Tibial nerve (tissue), 4 donors: Measurements from ENCODE around the gene NFATC1. TPM values are rescaled to one million over a fixed set of nuclear protein-coding genes. Genes with fewer than 3 reads are reported as not detected.
A peak's percentile ranks its signal among the peaks of the same experiment; 100 is the strongest.

Experiments
- DNase-seq, 2 donors: peaks; one replicate each; pipeline ENCODE4 v3.0.0-alpha.2; 2019; ENCODE audit warnings: low spot score in 2 of 2
- H3K27ac ChIP-seq, 4 donors: fragments of 200-600 bp; sonication (generic) in 3 of 4; one replicate each; pipeline ENCODE4 v1.5.1; 2017 to 2019; ENCODE audit warnings: mild to moderate bottlenecking in 1 of 4
- H3K27me3 ChIP-seq, 2 donors: fragments of 200-600 bp; sonication (generic) in 1 of 2; one replicate each; pipeline versions ENCODE4 v1.5.1 to v1.6.0; 2017 to 2019
- H3K36me3 ChIP-seq, 3 donors: fragments of 200-600 bp; sonication (generic); one replicate each; pipeline ENCODE4 v1.5.1; 2018 to 2019
- H3K4me1 ChIP-seq, 4 donors: fragments of 200-600 bp; sonication (generic) in 3 of 4; one replicate each; pipeline ENCODE4 v1.5.1; 2017 to 2019
- H3K4me3 ChIP-seq, 4 donors: fragments of 200-600 bp; sonication (generic) in 3 of 4; one replicate each; pipeline ENCODE4 v1.5.1; 2017 to 2019; ENCODE audit warnings: mild to moderate bottlenecking in 1 of 4, moderate library complexity in 1 of 4
- H3K9me3 ChIP-seq, 4 donors: fragments of 200-600 bp; sonication (generic) in 3 of 4; one replicate each; pipeline ENCODE4 v1.5.1; 2017 to 2019
- EP300 ChIP-seq, 2 donors: sonication (generic); formaldehyde crosslinking; IDR thresholded peaks; one replicate each; pipeline ENCODE4 v1.6.1; 2017; ENCODE audit warnings: antibody characterized with exemption in 2 of 2, mild to moderate bottlenecking in 1 of 2
- POLR2A ChIP-seq, 2 donors: fragments of 450-650 bp; IDR thresholded peaks; one replicate each; pipeline ENCODE4 v1.6.1; 2017; ENCODE audit warnings: antibody characterized with exemption in 2 of 2, mild to moderate bottlenecking in 2 of 2, moderate library complexity in 2 of 2
- WGBS, 2 donors: methylation state at CpG; one replicate each; pipeline ENCODE4 v1.1.5; 2018; 5-methylcytosine and 5-hydroxymethylcytosine counted together
- total RNA-seq, 4 donors: library from RNA; depleted of rRNA; stranded (reverse); fragments of >200 nt; gene quantifications; one replicate each; pipeline ENCODE4 v1.1.0, GENCODE V29; 2016
- TF ChIP-seq, protein P1 (sequence below), 5 experiments: fragments of 200-600 bp in 3 of 5; fragments of 450-650 bp in 2 of 5; sonication (generic) in 3 of 5; IDR thresholded peaks; one replicate each; pipeline ENCODE4 v1.5.1; 2016 to 2019; ENCODE audit warnings: antibody characterized with exemption in 5 of 5, mild to moderate bottlenecking in 3 of 5, moderate library complexity in 2 of 5

The NFATC1 gene
- total RNA-seq, 4 donors from 2014 or later = 33.7 to 48.6 (median 37.8) TPM

DNA sequence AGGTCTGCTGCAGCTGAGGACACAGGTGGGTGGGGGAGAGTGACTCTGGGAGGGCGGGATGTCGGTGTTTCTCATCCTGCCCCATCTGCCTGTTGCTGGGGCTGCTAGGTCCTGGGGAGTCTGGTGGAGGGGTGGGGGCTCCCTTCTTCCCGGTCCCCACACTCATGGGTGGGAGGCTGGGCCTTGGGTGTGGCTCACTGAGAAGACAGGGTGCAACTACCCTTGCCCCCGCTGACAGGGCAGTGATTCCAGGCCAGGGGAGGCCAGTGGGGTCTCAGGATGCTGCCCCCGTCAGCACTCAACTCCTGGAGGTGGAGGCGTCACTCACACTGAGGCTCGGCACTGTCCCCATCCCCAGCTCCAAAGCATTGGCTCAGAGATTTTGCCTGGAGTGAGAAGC lies 7.7 kb upstream of the NFATC1 start:
- H3K9me3 ChIP-seq = no peaks in the 10 kb centered on the region
- DNase-seq = no peak
- 76 to 79% methylated on average over 6 to 7 of the region's 7 CpGs for WGBS, 2 donors
- H3K36me3 ChIP-seq = no peaks in the 10 kb centered on the region
- no peak overlapping the region for H3K4me3 ChIP-seq
- peaks cover 0 to 28% (median 3%) of the 10 kb centered on the region in 4 donors for H3K4me1 ChIP-seq
- H3K27ac ChIP-seq = no peak overlapping the region
- H3K27me3 ChIP-seq = no peaks in the 10 kb centered on the region
- TF ChIP-seq EP300 (IDR thresholded peaks at IDR 0.05) = no peak
- no peak for TF ChIP-seq POLR2A (IDR thresholded peaks at IDR 0.05)
- TF ChIP-seq, protein P1, sequence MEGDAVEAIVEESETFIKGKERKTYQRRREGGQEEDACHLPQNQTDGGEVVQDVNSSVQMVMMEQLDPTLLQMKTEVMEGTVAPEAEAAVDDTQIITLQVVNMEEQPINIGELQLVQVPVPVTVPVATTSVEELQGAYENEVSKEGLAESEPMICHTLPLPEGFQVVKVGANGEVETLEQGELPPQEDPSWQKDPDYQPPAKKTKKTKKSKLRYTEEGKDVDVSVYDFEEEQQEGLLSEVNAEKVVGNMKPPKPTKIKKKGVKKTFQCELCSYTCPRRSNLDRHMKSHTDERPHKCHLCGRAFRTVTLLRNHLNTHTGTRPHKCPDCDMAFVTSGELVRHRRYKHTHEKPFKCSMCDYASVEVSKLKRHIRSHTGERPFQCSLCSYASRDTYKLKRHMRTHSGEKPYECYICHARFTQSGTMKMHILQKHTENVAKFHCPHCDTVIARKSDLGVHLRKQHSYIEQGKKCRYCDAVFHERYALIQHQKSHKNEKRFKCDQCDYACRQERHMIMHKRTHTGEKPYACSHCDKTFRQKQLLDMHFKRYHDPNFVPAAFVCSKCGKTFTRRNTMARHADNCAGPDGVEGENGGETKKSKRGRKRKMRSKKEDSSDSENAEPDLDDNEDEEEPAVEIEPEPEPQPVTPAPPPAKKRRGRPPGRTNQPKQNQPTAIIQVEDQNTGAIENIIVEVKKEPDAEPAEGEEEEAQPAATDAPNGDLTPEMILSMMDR (IDR thresholded peaks at IDR 0.05) = no peak

DNA sequence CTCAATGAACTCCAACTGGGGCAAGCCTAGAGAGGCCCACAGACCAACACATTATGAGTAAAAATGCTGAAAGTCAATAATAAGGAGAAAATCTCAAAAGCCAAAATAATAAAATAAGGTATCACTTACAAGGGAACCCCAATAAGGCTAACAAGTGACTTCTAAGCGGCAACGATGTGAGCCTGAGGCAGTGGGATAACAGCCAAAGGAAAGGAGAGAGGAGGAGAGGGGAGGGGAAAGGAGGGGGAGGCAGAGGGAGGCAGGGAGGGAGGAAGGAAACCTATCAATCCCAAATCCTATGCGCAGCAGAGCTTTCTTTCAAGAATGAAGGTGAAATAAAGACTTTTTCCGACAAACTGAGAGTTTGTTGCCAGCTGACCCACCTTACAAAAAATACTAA lies 6.0 kb upstream of the NFATC1 start:
- TF ChIP-seq, protein P1 (IDR thresholded peaks at IDR 0.05) = no peak
- no peak for TF ChIP-seq EP300 (IDR thresholded peaks at IDR 0.05)
- no peak for TF ChIP-seq POLR2A (IDR thresholded peaks at IDR 0.05)
- no peak for DNase-seq
- Histone ChIP-seq H3K4me3 (no peak overlapping the region), H3K36me3 (no peaks in the 10 kb centered on the region), H3K27me3 (no peaks in the 10 kb centered on the region), H3K27ac (no peak overlapping the region), H3K4me1 (peaks cover 0 to 36% (median 14%) of the 10 kb centered on the region in 4 donors), H3K9me3 (no peaks in the 10 kb centered on the region)
- WGBS, 2 donors = 17 to 18% methylated on average over 4 of the region's 4 CpGs

DNA sequence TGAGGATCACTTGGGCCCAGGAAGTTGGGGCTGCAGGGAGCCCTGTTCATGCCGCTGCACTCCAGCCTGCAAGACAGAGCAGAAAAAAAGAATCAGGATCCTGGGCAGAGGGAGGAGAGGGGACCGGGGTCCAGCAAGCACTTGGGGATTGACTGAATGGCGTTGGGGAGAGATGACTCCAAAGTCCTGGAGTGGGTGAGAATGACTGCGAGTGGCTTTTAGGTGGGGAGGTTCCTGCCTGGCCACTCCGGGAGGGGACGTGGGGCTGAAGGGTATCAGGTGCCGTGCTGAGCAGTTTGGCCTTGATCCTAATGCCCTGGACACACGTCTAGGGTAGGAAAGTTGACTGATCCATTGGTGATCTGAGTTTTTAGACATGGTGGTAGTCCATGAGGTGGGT lies 3.5 kb upstream of the NFATC1 start:
- peaks cover 0 to 37% (median 22%) of the 10 kb centered on the region in 4 donors for H3K4me1 ChIP-seq
- no peaks in the 10 kb centered on the region for H3K27me3 ChIP-seq
- no peaks in the 10 kb centered on the region for H3K9me3 ChIP-seq
- TF ChIP-seq POLR2A (IDR thresholded peaks at IDR 0.05) (no peak), EP300 (IDR thresholded peaks at IDR 0.05) (no peak)
- TF ChIP-seq, protein P1 (IDR thresholded peaks at IDR 0.05) = no peak
- H3K27ac ChIP-seq = no peak overlapping the region
- WGBS, 2 donors = 92 to 93% methylated on average over 8 of the region's 8 CpGs
- H3K4me3 ChIP-seq = no peak overlapping the region
- peak in 1 of 2 donors; percentile 8 for DNase-seq
- H3K36me3 ChIP-seq = no peaks in the 10 kb centered on the region

DNA sequence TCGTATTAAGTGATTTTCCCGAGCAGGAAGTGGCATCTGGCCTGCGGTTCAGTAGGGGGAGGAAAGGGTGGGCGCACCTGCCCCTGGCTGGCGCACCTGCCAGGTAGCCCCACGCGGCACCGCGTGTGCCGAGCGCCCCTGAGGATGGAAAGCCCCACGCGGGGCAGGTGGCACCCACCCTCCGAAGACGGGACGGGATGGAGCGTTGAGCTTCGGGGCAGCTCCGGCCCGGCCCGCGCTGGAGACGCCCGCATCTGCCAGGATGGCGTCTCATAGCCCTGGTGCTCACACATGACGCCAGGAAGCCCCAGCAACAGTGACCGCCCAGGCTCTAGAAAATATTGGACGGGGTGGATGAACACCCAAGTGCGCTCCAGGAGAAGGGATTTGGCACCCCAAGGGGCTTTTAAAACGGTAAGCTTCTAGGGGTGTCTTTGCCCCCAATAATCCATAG lies 2.5 kb upstream of the NFATC1 start:
- Histone ChIP-seq H3K36me3 (no peaks in the 10 kb centered on the region), H3K4me1 (peaks cover 0 to 47% (median 25%) of the 10 kb centered on the region in 4 donors), H3K9me3 (no peaks in the 10 kb centered on the region), H3K27me3 (no peaks in the 10 kb centered on the region), H3K4me3 (peak overlapping the region; percentile 42 to 81 (median 72)), H3K27ac (peak overlapping the region; percentile 83 to 98 (median 94))
- no peak for TF ChIP-seq POLR2A (IDR thresholded peaks at IDR 0.05)
- WGBS, 2 donors = 6 to 8% methylated on average over 19 to 30 of the region's 30 CpGs
- peak in 1 of 2 donors; percentile 12 for DNase-seq

GRCh38 chr18:79393635-79394533 lies 1.8 kb upstream of the NFATC1 start:
- H3K9me3 ChIP-seq = no peaks in the 10 kb centered on the region
- H3K4me3 ChIP-seq = peak overlapping the region; percentile 42 to 81 (median 72)
- TF ChIP-seq POLR2A (IDR thresholded peaks at IDR 0.05) = peak in 1 of 2 donors; percentile 31
- TF ChIP-seq EP300 (IDR thresholded peaks at IDR 0.05) = peak in 1 of 2 donors; percentile 91
- TF ChIP-seq, protein P1 (IDR thresholded peaks at IDR 0.05) = peak in 1 of 5 experiments; percentile 16
- no peaks in the 10 kb centered on the region for H3K27me3 ChIP-seq
- peak; percentile 90 for DNase-seq
- H3K4me1 ChIP-seq = peaks cover 0 to 52% (median 28%) of the 10 kb centered on the region in 4 donors
- 0 to 1% methylated on average over 31 to 60 of the region's 83 CpGs for WGBS, 2 donors
- H3K27ac ChIP-seq = peak overlapping the region; percentile 83 to 98 (median 94)
- no peaks in the 10 kb centered on the region for H3K36me3 ChIP-seq
